GM12892 (cell line): ENCODE measurements around the gene LRRN2.

Experiments used
- POLR2A ChIP-seq: IDR thresholded peaks from 2 replicates; pipeline ENCODE4 v1.6.1; 2011; ENCODE audit warnings: low read depth, low read length, control low read depth
- POLR2AphosphoS5 ChIP-seq: IDR thresholded peaks from 2 replicates; pipeline ENCODE4 v1.6.1; 2011; ENCODE audit warnings: low read depth, low read length, control low read depth
- TAF1 ChIP-seq: IDR thresholded peaks from 2 replicates; pipeline ENCODE4 v1.6.1; 2011; ENCODE audit warnings: low read depth, mild to moderate bottlenecking, control low read depth, low read length, borderline replicate concordance

GRCh38 chr1:204688007-204688406 lies 2.5 kb upstream of the LRRN2 start:
- TF ChIP-seq TAF1: no peak
- TF ChIP-seq POLR2A: no peak
- TF ChIP-seq POLR2AphosphoS5: no peak
